ENCODE results near the gene MAGEA2.
"Not testable (repeated sequence)": the region's sequence is repeated elsewhere in the genome, so short reads cannot be mapped to it uniquely, and the experiment has no call there.

Gene MAGEA2

GRCh38 chrX:152709173-152709572 is 44.5 kb downstream of the MAGEA2 start, which contains the start of gene CSAG2:
Gene CSAG2 (minus strand): TSS chrX:152709273. CDS start chrX:152709112, 161 bp downstream.
- DNase-seq (ENCODE audit: low read depth), result not testable (repeated sequence)

- DNase-seq (ENCODE audit: low read depth), result not testable (repeated sequence)
Observed at GRCh38 chrX:152706500-152706899, 47.1 kb downstream of the MAGEA2 start.

GRCh38 chrX:152700390-152700789 is 53.3 kb downstream of the MAGEA2 start:
- DNase-seq (ENCODE audit: low read depth), result not testable (repeated sequence)
